Measurements from ENCODE around the gene KCNK16. TPM values are rescaled to one million over a fixed set of nuclear protein-coding genes. Genes with fewer than 3 reads are reported as not detected.

KCNK16 gene
- polyA plus RNA-seq, 4 donors: 0.34 to 2.2 TPM; not detected in 2

- FAIRE-seq (no peak), DNase-seq (no peak)
- no peak overlapping the region for H3K4me3 ChIP-seq (ENCODE audit: low read depth in 1 of 3, low read length in 3 of 3)
- no peak overlapping the region for H3K27ac ChIP-seq (ENCODE audit: low read depth in 1 of 3, low read length in 2 of 3)
- 55 to 73% (median 66%) methylated on average over 10 of the region's 10 CpGs for WGBS, 3 donors
- H3K36me3 ChIP-seq (ENCODE audit: control insufficient read depth in 3 of 3, insufficient read depth in 2 of 3, low read depth in 1 of 3, low read length in 3 of 3): no peaks in the 10 kb centered on the region
- no peaks in the 10 kb centered on the region for H3K4me1 ChIP-seq (ENCODE audit: control insufficient read depth in 3 of 3, insufficient read depth in 2 of 3, low read depth in 1 of 3, low read length in 2 of 3)
- H3K27me3 ChIP-seq (ENCODE audit: control insufficient read depth in 3 of 3, insufficient read depth in 3 of 3, low read length in 3 of 3): peaks cover 0 to 16% (median 0%) of the 10 kb centered on the region in 3 donors
- H3K9me3 ChIP-seq (ENCODE audit: control insufficient read depth in 2 of 2, insufficient read depth in 1 of 2, low read depth in 1 of 2, low read length in 1 of 2): no peaks in the 10 kb centered on the region
Measured at GRCh38 chr6:39320363-39320984, 2.0 kb downstream of the KCNK16 start.

- Histone ChIP-seq H3K27ac (ENCODE audit: low read depth in 1 of 3, low read length in 2 of 3) (no peak overlapping the region), H3K27me3 (ENCODE audit: control insufficient read depth in 3 of 3, insufficient read depth in 3 of 3, low read length in 3 of 3) (peaks cover 0 to 22% (median 2%) of the 10 kb centered on the region in 3 donors), H3K9me3 (ENCODE audit: control insufficient read depth in 2 of 2, insufficient read depth in 1 of 2, low read depth in 1 of 2, low read length in 1 of 2) (no peaks in the 10 kb centered on the region), H3K36me3 (ENCODE audit: control insufficient read depth in 3 of 3, insufficient read depth in 2 of 3, low read depth in 1 of 3, low read length in 3 of 3) (no peaks in the 10 kb centered on the region), H3K4me3 (ENCODE audit: low read depth in 1 of 3, low read length in 3 of 3) (no peak overlapping the region), H3K4me1 (ENCODE audit: control insufficient read depth in 3 of 3, insufficient read depth in 2 of 3, low read depth in 1 of 3, low read length in 2 of 3) (no peaks in the 10 kb centered on the region)
- 58 to 69% (median 64%) methylated on average over 13 of the region's 13 CpGs for WGBS, 3 donors
- no peak for DNase-seq
- no peak for FAIRE-seq
Measured at GRCh38 chr6:39319621-39320362, 2.7 kb downstream of the KCNK16 start.

- peaks cover 4 to 48% (median 5%) of the 10 kb centered on the region in 3 donors for H3K27me3 ChIP-seq (ENCODE audit: control insufficient read depth in 3 of 3, insufficient read depth in 3 of 3, low read length in 3 of 3)
Measured at GRCh38 chr6:39317256-39317655, 5.2 kb downstream of the KCNK16 start.

GRCh38 chr6:39314273-39314795, 8.2 kb downstream of the KCNK16 start, which contains the start of gene KCNK17:
Gene KCNK17, minus strand, starts transcription at chr6:39314419. Its CDS starts 99 bp downstream, at chr6:39314320.
- DNase-seq (no peak), FAIRE-seq (no peak)
- no peaks in the 10 kb centered on the region for H3K9me3 ChIP-seq (ENCODE audit: control insufficient read depth in 2 of 2, insufficient read depth in 1 of 2, low read depth in 1 of 2, low read length in 1 of 2)
- H3K4me3 ChIP-seq (ENCODE audit: low read depth in 1 of 3, low read length in 3 of 3): peak within 1 kb of the TSS in 2 of 3 donors; percentile 5 to 14
- H3K27ac ChIP-seq (ENCODE audit: low read depth in 1 of 3, low read length in 2 of 3): no peak within 1 kb of the TSS
- 13 to 19% (median 14%) methylated on average over 20 to 28 of the region's 28 CpGs for WGBS, 3 donors
- H3K27me3 ChIP-seq (ENCODE audit: control insufficient read depth in 3 of 3, insufficient read depth in 3 of 3, low read length in 3 of 3): peaks cover 4 to 63% (median 8%) of the 10 kb centered on the region in 3 donors
- H3K36me3 ChIP-seq (ENCODE audit: control insufficient read depth in 3 of 3, insufficient read depth in 2 of 3, low read depth in 1 of 3, low read length in 3 of 3): no peaks in the 10 kb centered on the region
- H3K4me1 ChIP-seq (ENCODE audit: control insufficient read depth in 3 of 3, insufficient read depth in 2 of 3, low read depth in 1 of 3, low read length in 2 of 3): peaks cover 0 to 5% (median 0%) of the 10 kb centered on the region in 3 donors

More at GRCh38 chr6:39317256-39317655, 5.2 kb downstream of the KCNK16 start:
- Histone ChIP-seq H3K9me3 (ENCODE audit: control insufficient read depth in 2 of 2, insufficient read depth in 1 of 2, low read depth in 1 of 2, low read length in 1 of 2) (no peaks in the 10 kb centered on the region), H3K4me1 (ENCODE audit: control insufficient read depth in 3 of 3, insufficient read depth in 2 of 3, low read depth in 1 of 3, low read length in 2 of 3) (peaks cover 0 to 5% (median 0%) of the 10 kb centered on the region in 3 donors), H3K27ac (ENCODE audit: low read depth in 1 of 3, low read length in 2 of 3) (no peak overlapping the region), H3K36me3 (ENCODE audit: control insufficient read depth in 3 of 3, insufficient read depth in 2 of 3, low read depth in 1 of 3, low read length in 3 of 3) (no peaks in the 10 kb centered on the region), H3K4me3 (ENCODE audit: low read depth in 1 of 3, low read length in 3 of 3) (no peak overlapping the region)
- WGBS, 3 donors: 75 to 84% (median 82%) methylated on average over 3 of the region's 3 CpGs
- DNase-seq: no peak
- FAIRE-seq: no peak

GRCh38 chr6:39313526-39314272, 8.8 kb downstream of the KCNK16 start:
- H3K27ac ChIP-seq (ENCODE audit: low read depth in 1 of 3, low read length in 2 of 3): no peak overlapping the region
- 1 to 2% (median 1%) methylated on average over 72 to 80 of the region's 80 CpGs for WGBS, 3 donors
- H3K4me1 ChIP-seq (ENCODE audit: control insufficient read depth in 3 of 3, insufficient read depth in 2 of 3, low read depth in 1 of 3, low read length in 2 of 3): peaks cover 0 to 5% (median 0%) of the 10 kb centered on the region in 3 donors
- peaks cover 4 to 63% (median 8%) of the 10 kb centered on the region in 3 donors for H3K27me3 ChIP-seq (ENCODE audit: control insufficient read depth in 3 of 3, insufficient read depth in 3 of 3, low read length in 3 of 3)
- H3K9me3 ChIP-seq (ENCODE audit: control insufficient read depth in 2 of 2, insufficient read depth in 1 of 2, low read depth in 1 of 2, low read length in 1 of 2): no peaks in the 10 kb centered on the region
- FAIRE-seq (no peak), DNase-seq (no peak)
- peak overlapping the region in 2 of 3 donors; percentile 5 to 14 for H3K4me3 ChIP-seq (ENCODE audit: low read depth in 1 of 3, low read length in 3 of 3)
- H3K36me3 ChIP-seq (ENCODE audit: control insufficient read depth in 3 of 3, insufficient read depth in 2 of 3, low read depth in 1 of 3, low read length in 3 of 3): no peaks in the 10 kb centered on the region

GRCh38 chr6:39312912-39313525, 9.5 kb downstream of the KCNK16 start:
- H3K27me3 ChIP-seq (ENCODE audit: control insufficient read depth in 3 of 3, insufficient read depth in 3 of 3, low read length in 3 of 3): peaks cover 4 to 57% (median 8%) of the 10 kb centered on the region in 3 donors
- peak overlapping the region in 2 of 3 donors; percentile 5 to 14 for H3K4me3 ChIP-seq (ENCODE audit: low read depth in 1 of 3, low read length in 3 of 3)
- DNase-seq (no peak), FAIRE-seq (no peak)
- H3K27ac ChIP-seq (ENCODE audit: low read depth in 1 of 3, low read length in 2 of 3): no peak overlapping the region
- H3K36me3 ChIP-seq (ENCODE audit: control insufficient read depth in 3 of 3, insufficient read depth in 2 of 3, low read depth in 1 of 3, low read length in 3 of 3): no peaks in the 10 kb centered on the region
- H3K9me3 ChIP-seq (ENCODE audit: control insufficient read depth in 2 of 2, insufficient read depth in 1 of 2, low read depth in 1 of 2, low read length in 1 of 2): no peaks in the 10 kb centered on the region
- 5 to 12% (median 12%) methylated on average over 38 to 45 of the region's 45 CpGs for WGBS, 3 donors
- peaks cover 0 to 5% (median 0%) of the 10 kb centered on the region in 3 donors for H3K4me1 ChIP-seq (ENCODE audit: control insufficient read depth in 3 of 3, insufficient read depth in 2 of 3, low read depth in 1 of 3, low read length in 2 of 3)

GRCh38 chr6:39310542-39310941, 12.0 kb downstream of the KCNK16 start:
- FAIRE-seq (no peak), DNase-seq (no peak)
- Histone ChIP-seq H3K27ac (ENCODE audit: low read depth in 1 of 3, low read length in 2 of 3) (no peak overlapping the region), H3K4me1 (ENCODE audit: control insufficient read depth in 3 of 3, insufficient read depth in 2 of 3, low read depth in 1 of 3, low read length in 2 of 3) (peaks cover 0 to 5% (median 0%) of the 10 kb centered on the region in 3 donors), H3K27me3 (ENCODE audit: control insufficient read depth in 3 of 3, insufficient read depth in 3 of 3, low read length in 3 of 3) (peaks cover 4 to 49% (median 8%) of the 10 kb centered on the region in 3 donors), H3K9me3 (ENCODE audit: control insufficient read depth in 2 of 2, insufficient read depth in 1 of 2, low read depth in 1 of 2, low read length in 1 of 2) (no peaks in the 10 kb centered on the region), H3K36me3 (ENCODE audit: control insufficient read depth in 3 of 3, insufficient read depth in 2 of 3, low read depth in 1 of 3, low read length in 3 of 3) (no peaks in the 10 kb centered on the region), H3K4me3 (ENCODE audit: low read depth in 1 of 3, low read length in 3 of 3) (no peak overlapping the region)
- 73 to 78% (median 74%) methylated on average over 2 to 4 of the region's 4 CpGs for WGBS, 3 donors
